Lung microvascular endothelial cell (primary cell): ENCODE measurements around the gene MRFAP1L1. TPM values are rescaled to one million over a fixed set of nuclear protein-coding genes. Genes with fewer than 3 reads are reported as not detected.
"Not testable (repeated sequence)": the region's sequence is repeated elsewhere in the genome, so short reads cannot be mapped to it uniquely, and the experiment has no call there.

Source experiments
- DNase-seq, 2 donors: peaks; one replicate each; pipeline versions ENCODE4 v3.0.0 to v3.0.0-alpha.2; 2010; ENCODE audit warnings: low read depth in 2 of 2
- total RNA-seq: library from RNA; depleted of rRNA; stranded (reverse); fragments of >200 nt; gene quantifications from 2 replicates; pipeline ENCODE4 v1.2.1, GENCODE V29; 2014

Gene MRFAP1L1
- total RNA-seq, 1 donor from 2014 or later = 40.1 TPM

GRCh38 chr4:6689506-6689960, 20.1 kb downstream of the MRFAP1L1 start:
- no peak for DNase-seq

GRCh38 chr4:6688879-6689505, 20.7 kb downstream of the MRFAP1L1 start:
- DNase-seq = peak in 1 of 2 donors; percentile 64

- DNase-seq = no peak
These were observed 21.5 kb downstream of the MRFAP1L1 start for GRCh38 chr4:6687947-6688878.

GRCh38 chr4:6686104-6686787, 23.4 kb downstream of the MRFAP1L1 start:
- no peak for DNase-seq

- no peak for DNase-seq
These were observed 25.0 kb downstream of the MRFAP1L1 start for GRCh38 chr4:6684656-6685055.

GRCh38 chr4:6682862-6683590, 26.6 kb downstream of the MRFAP1L1 start:
- no peak for DNase-seq

GRCh38 chr4:6681191-6681590, 28.5 kb downstream of the MRFAP1L1 start:
- no peak for DNase-seq

GRCh38 chr4:6680372-6681034, 29.2 kb downstream of the MRFAP1L1 start:
- no peak for DNase-seq

GRCh38 chr4:6676722-6677558, 32.7 kb downstream of the MRFAP1L1 start:
- no peak for DNase-seq

GRCh38 chr4:6674500-6675149, 35.0 kb downstream of the MRFAP1L1 start:
- DNase-seq = peak; percentile 54 to 70

GRCh38 chr4:6673660-6674499, 35.8 kb downstream of the MRFAP1L1 start:
- peak; percentile 97 to 98 for DNase-seq

- DNase-seq = peak in 1 of 2 donors; percentile 40
These were observed 36.4 kb downstream of the MRFAP1L1 start for GRCh38 chr4:6673191-6673659.

GRCh38 chr4:6672541-6673190, 37.0 kb downstream of the MRFAP1L1 start:
- not testable (repeated sequence) for DNase-seq

GRCh38 chr4:6672131-6672530, 37.5 kb downstream of the MRFAP1L1 start:
- DNase-seq = no peak

- DNase-seq = no peak
These were observed 38.0 kb downstream of the MRFAP1L1 start for GRCh38 chr4:6671648-6672047.

- peak in 1 of 2 donors; percentile 35 for DNase-seq
These were observed 41.3 kb downstream of the MRFAP1L1 start for GRCh38 chr4:6668391-6668790.

- DNase-seq = no peak
These were observed 44.4 kb downstream of the MRFAP1L1 start for GRCh38 chr4:6665320-6665654.
